C4-2B (cell line): ENCODE results near the gene IQSEC2.

ENCODE experiments used
- H3K27ac ChIP-seq: fragments of 450-650 bp; 2 replicates; pipeline ENCODE4 v1.5.1; 2017
- CTCF ChIP-seq: fragments of 450-650 bp; conservative IDR thresholded peaks from 2 replicates; pipeline ENCODE4 v1.5.1; 2017; ENCODE audit warnings: mild to moderate bottlenecking
- ZFX ChIP-seq: fragments of 450-650 bp; IDR thresholded peaks from 2 replicates; pipeline ENCODE4 v1.6.1; 2017

IQSEC2 gene

GRCh38 chrX:53313728-53314105 lies 32.3 kb upstream of the IQSEC2 start:
- no peak for TF ChIP-seq CTCF
- no peak for TF ChIP-seq ZFX
- peak overlapping the region; percentile 53 for H3K27ac ChIP-seq

- TF ChIP-seq CTCF (peak; percentile 78), ZFX (no peak)
- H3K27ac ChIP-seq: peak overlapping the region; percentile 53
Observed at GRCh38 chrX:53312946-53313727, 31.8 kb upstream of the IQSEC2 start.

GRCh38 chrX:53309837-53310236 lies 28.5 kb upstream of the IQSEC2 start:
- H3K27ac ChIP-seq: no peak overlapping the region
- TF ChIP-seq ZFX: no peak
- TF ChIP-seq CTCF: no peak

GRCh38 chrX:53308836-53309235 lies 27.5 kb upstream of the IQSEC2 start:
- TF ChIP-seq CTCF (no peak), ZFX (no peak)
- H3K27ac ChIP-seq: no peak overlapping the region

- no peak overlapping the region for H3K27ac ChIP-seq
- no peak for TF ChIP-seq CTCF
- TF ChIP-seq ZFX: no peak
Observed at GRCh38 chrX:53305996-53306937, 24.9 kb upstream of the IQSEC2 start.

GRCh38 chrX:53305219-53305995 lies 24.0 kb upstream of the IQSEC2 start:
- no peak overlapping the region for H3K27ac ChIP-seq

More at GRCh38 chrX:53305219-53305995, 24.0 kb upstream of the IQSEC2 start:
- TF ChIP-seq CTCF (no peak), ZFX (no peak)
